ENCODE results near the gene C1QTNF1.

C1QTNF1 gene

DNA sequence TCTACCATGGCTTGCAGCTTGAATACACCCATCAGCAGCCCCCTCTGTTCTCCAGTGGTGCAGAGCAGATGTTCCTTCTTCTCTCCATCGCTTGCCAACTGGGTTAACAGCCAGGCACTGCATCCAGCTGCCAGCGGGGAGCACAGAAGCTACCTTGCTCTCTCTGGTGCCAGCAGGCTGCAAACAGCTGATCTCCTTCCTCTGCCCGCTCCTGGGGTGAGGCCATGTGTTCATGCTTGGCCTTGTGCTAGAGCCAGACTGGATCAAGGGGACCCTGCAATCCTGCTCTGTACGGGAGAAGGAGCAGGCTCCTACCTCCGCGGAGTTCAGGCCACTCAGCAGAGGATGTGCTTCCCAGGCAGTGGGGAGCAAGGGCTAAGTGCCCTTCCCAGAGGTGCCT, 26.6 kb downstream of the C1QTNF1 start:
- H3K9ac ChIP-seq (ENCODE audit: low read length in 2 of 2), result no peak overlapping the region
- H3K36me3 ChIP-seq (ENCODE audit: control insufficient read depth in 2 of 2, insufficient read depth in 2 of 2, low read length in 2 of 2), result peaks cover 4 to 12% of the 10 kb centered on the region in 2 donors
- no peak overlapping the region for H3K4me3 ChIP-seq (ENCODE audit: low read length in 2 of 2)
- H3K9me3 ChIP-seq (ENCODE audit: control insufficient read depth in 2 of 2, low read length in 2 of 2), result no peaks in the 10 kb centered on the region
- H3K27ac ChIP-seq (ENCODE audit: low read length), result no peak overlapping the region
- peaks cover 9% of the 10 kb centered on the region for H3K4me1 ChIP-seq (ENCODE audit: control insufficient read depth, insufficient read depth, low read length)
- H3K27me3 ChIP-seq (ENCODE audit: control insufficient read depth in 1 of 2, insufficient read depth in 2 of 2, low read length in 2 of 2), result no peaks in the 10 kb centered on the region

DNA sequence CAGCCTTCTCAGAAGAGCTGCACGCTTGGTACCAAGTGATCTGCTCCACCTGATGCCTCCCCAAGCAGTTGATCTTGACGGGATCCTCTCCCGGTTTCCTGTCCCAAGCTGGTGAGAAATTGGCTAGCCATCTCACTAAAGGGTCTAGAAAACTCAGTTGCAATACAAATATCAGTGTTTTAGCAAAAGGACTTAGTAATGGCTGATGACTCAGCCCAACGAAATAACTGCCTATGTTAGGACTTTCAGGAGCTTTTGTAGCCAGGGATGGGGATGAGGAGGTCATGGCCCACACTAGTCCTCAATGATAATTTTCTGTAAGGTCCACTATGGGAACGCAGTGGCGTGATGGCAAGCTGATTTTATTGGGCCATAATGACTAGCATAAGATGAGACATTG, 27.3 kb downstream of the C1QTNF1 start:
- peaks cover 4 to 12% of the 10 kb centered on the region in 2 donors for H3K36me3 ChIP-seq (ENCODE audit: control insufficient read depth in 2 of 2, insufficient read depth in 2 of 2, low read length in 2 of 2)
- peaks cover 3% of the 10 kb centered on the region for H3K4me1 ChIP-seq (ENCODE audit: control insufficient read depth, insufficient read depth, low read length)
- H3K27me3 ChIP-seq (ENCODE audit: control insufficient read depth in 1 of 2, insufficient read depth in 2 of 2, low read length in 2 of 2), result no peaks in the 10 kb centered on the region
- no peak overlapping the region for H3K27ac ChIP-seq (ENCODE audit: low read length)
- H3K4me3 ChIP-seq (ENCODE audit: low read length in 2 of 2), result no peak overlapping the region
- no peaks in the 10 kb centered on the region for H3K9me3 ChIP-seq (ENCODE audit: control insufficient read depth in 2 of 2, low read length in 2 of 2)
- H3K9ac ChIP-seq (ENCODE audit: low read length in 2 of 2), result no peak overlapping the region

DNA sequence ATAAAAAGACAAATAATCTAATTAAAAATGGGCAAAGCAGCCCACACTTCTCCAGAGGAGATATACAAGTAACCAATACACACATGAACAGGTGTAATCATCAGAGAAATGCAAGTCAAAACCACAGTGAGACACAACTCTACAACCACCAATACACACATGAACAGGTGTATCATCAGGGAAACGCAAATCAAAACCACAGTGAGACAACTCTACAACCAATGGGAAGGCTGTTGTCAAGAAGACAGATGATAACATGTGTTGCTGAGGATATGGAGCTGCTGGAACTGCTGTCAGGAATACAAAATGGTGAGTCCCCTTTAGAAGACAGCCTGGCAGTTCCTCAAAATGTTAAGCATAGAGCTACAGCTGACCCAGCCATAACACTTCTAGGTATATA, 28.2 kb downstream of the C1QTNF1 start:
- Histone ChIP-seq H3K9me3 (ENCODE audit: control insufficient read depth in 2 of 2, low read length in 2 of 2) (no peaks in the 10 kb centered on the region), H3K4me1 (ENCODE audit: control insufficient read depth, insufficient read depth, low read length) (no peaks in the 10 kb centered on the region), H3K27me3 (ENCODE audit: control insufficient read depth in 1 of 2, insufficient read depth in 2 of 2, low read length in 2 of 2) (no peaks in the 10 kb centered on the region), H3K27ac (ENCODE audit: low read length) (no peak overlapping the region), H3K9ac (ENCODE audit: low read length in 2 of 2) (no peak overlapping the region), H3K36me3 (ENCODE audit: control insufficient read depth in 2 of 2, insufficient read depth in 2 of 2, low read length in 2 of 2) (peaks cover 4 to 12% of the 10 kb centered on the region in 2 donors), H3K4me3 (ENCODE audit: low read length in 2 of 2) (no peak overlapping the region)

DNA sequence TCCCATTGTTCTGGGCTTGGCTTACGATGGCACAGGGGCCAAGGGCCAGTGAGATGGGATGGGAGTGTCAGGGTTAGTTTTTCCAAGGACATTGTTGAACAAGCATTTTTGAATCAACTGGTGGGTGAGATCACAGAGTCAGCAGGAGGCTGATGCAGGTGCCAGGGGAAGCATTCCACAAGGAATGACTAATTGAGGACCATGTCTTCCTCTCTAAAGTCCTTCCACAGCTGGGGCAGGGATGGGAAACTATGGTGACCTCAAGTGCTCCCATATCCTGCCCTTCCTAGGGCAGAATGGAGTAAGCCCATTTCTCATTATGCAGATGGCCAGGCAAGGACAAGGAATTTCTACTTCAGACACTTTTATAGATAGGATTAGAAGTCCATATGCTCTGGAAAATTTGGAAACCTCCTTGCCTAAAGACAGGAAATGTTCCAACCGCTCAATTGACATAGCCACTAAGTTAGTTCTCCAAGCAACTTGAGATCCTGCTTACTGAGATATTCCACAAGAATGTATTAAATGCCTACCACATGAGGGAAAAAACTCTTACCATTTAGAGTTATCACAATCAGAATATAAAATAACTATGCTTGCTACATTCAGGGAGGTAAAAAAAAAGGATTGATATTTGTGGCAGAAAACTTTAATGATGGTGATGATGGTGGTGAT, 29.4 kb downstream of the C1QTNF1 start:
- H3K9ac ChIP-seq (ENCODE audit: low read length in 2 of 2), result no peak overlapping the region
- H3K27ac ChIP-seq (ENCODE audit: low read length), result no peak overlapping the region

DNA sequence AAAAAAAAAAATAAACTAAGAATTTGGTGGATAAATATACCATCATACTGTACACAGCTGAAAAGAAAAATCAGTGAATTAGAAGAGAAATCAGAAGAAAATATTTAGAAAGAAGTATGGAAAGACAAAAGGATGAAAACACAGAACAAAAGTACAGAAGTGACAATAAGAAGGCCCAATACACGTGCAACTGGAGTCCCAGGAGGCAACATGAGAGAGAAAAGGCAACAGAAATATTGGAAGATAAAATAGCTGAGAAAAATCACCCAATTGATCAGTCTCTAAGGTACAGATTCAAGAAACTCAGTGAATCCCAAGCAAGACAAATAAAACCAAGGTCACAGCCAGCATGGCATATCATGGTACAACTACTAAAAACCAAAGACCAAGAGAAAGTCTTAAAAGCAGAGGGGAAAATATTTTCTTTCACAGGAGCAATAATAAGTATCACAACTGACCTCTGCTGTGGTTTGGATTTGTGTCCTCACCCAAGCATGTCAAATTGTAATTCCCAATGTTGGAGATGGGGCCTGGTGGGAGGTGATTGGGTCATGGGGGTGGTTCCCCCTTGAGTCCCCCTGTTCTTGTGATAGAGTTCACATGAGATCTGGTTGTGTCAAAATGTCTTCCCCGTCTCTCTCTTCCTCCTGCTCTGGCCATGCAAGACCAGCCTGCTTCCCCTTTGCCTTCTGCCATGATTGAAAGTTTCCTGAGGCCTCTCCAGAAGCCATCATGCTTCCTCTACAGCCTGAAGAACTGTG, 30.4 kb downstream of the C1QTNF1 start:
- H3K27me3 ChIP-seq (ENCODE audit: control insufficient read depth in 1 of 2, insufficient read depth in 2 of 2, low read length in 2 of 2), result no peaks in the 10 kb centered on the region
- peaks cover 0 to 4% of the 10 kb centered on the region in 2 donors for H3K36me3 ChIP-seq (ENCODE audit: control insufficient read depth in 2 of 2, insufficient read depth in 2 of 2, low read length in 2 of 2)
- H3K4me3 ChIP-seq (ENCODE audit: low read length in 2 of 2), result no peak overlapping the region
- H3K4me1 ChIP-seq (ENCODE audit: control insufficient read depth, insufficient read depth, low read length), result no peaks in the 10 kb centered on the region
- no peak overlapping the region for H3K27ac ChIP-seq (ENCODE audit: low read length)
- H3K9ac ChIP-seq (ENCODE audit: low read length in 2 of 2), result no peak overlapping the region
- H3K9me3 ChIP-seq (ENCODE audit: control insufficient read depth in 2 of 2, low read length in 2 of 2), result peaks cover 0 to 2% of the 10 kb centered on the region in 2 donors

More for the DNA sequence above, 29.4 kb downstream of the C1QTNF1 start:
- no peak overlapping the region for H3K4me3 ChIP-seq (ENCODE audit: low read length in 2 of 2)
- peaks cover 0 to 4% of the 10 kb centered on the region in 2 donors for H3K36me3 ChIP-seq (ENCODE audit: control insufficient read depth in 2 of 2, insufficient read depth in 2 of 2, low read length in 2 of 2)
- H3K9me3 ChIP-seq (ENCODE audit: control insufficient read depth in 2 of 2, low read length in 2 of 2), result peaks cover 0 to 2% of the 10 kb centered on the region in 2 donors
- H3K27me3 ChIP-seq (ENCODE audit: control insufficient read depth in 1 of 2, insufficient read depth in 2 of 2, low read length in 2 of 2), result no peaks in the 10 kb centered on the region
- no peaks in the 10 kb centered on the region for H3K4me1 ChIP-seq (ENCODE audit: control insufficient read depth, insufficient read depth, low read length)

DNA sequence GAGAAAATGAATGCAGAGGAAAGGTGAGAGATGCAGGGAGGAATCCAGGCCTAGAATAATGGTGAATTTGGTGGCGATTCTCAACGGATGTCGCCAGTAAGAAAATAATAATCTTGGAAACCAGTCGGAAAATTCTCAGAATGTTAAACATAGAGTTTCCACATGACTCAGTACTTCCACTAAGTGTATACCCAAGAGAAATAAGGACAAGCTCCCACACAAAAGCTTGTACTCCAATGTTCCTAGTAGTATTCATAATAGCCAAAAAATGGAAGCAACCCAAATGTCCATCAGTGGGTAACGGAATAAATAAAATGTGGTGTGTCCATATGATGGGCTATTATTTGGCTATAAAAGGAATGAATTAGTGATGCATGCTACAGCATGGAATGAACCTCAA, 31.2 kb downstream of the C1QTNF1 start:
- Histone ChIP-seq H3K4me3 (ENCODE audit: low read length in 2 of 2) (no peak overlapping the region), H3K27me3 (ENCODE audit: control insufficient read depth in 1 of 2, insufficient read depth in 2 of 2, low read length in 2 of 2) (no peaks in the 10 kb centered on the region), H3K36me3 (ENCODE audit: control insufficient read depth in 2 of 2, insufficient read depth in 2 of 2, low read length in 2 of 2) (peaks cover 0 to 4% of the 10 kb centered on the region in 2 donors), H3K9me3 (ENCODE audit: control insufficient read depth in 2 of 2, low read length in 2 of 2) (peaks cover 0 to 2% of the 10 kb centered on the region in 2 donors), H3K9ac (ENCODE audit: low read length in 2 of 2) (no peak overlapping the region), H3K4me1 (ENCODE audit: control insufficient read depth, insufficient read depth, low read length) (no peaks in the 10 kb centered on the region), H3K27ac (ENCODE audit: low read length) (no peak overlapping the region)

DNA sequence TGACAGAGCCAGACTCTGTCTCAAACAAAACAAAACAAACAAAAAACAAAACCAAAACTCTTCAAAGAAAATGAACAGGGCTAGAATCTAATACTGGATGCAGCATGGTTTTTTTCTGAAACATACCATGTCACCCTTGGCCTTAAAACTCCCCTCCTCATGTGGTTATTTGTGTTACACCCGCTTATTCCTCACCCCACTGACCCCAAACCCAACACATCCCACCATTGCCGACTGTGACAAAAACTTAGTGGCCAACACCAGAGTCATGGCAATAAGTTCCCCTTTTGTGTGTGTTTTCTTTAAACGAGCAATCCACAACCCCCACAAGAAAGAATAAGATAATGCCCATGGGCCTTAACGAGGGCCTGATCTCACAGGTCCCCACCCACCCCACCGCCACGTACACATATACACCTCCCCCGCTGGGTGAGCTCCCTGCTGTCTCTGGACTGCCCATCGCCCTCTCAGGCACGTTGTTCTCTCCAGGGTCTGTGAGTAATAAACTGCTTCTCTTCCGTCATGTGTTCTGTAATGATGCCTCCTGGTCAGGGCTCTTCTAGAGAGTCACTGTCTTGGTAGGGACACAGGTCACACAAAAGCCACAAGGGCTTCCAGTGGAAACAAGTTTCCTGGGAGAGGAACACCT, 33.9 kb downstream of the C1QTNF1 start:
- Histone ChIP-seq H3K4me1 (ENCODE audit: control insufficient read depth, insufficient read depth, low read length) (no peaks in the 10 kb centered on the region), H3K9ac (ENCODE audit: low read length in 2 of 2) (no peak overlapping the region), H3K27me3 (ENCODE audit: control insufficient read depth in 1 of 2, insufficient read depth in 2 of 2, low read length in 2 of 2) (no peaks in the 10 kb centered on the region), H3K4me3 (ENCODE audit: low read length in 2 of 2) (no peak overlapping the region), H3K27ac (ENCODE audit: low read length) (no peak overlapping the region), H3K9me3 (ENCODE audit: control insufficient read depth in 2 of 2, low read length in 2 of 2) (peaks cover 0 to 2% of the 10 kb centered on the region in 2 donors), H3K36me3 (ENCODE audit: control insufficient read depth in 2 of 2, insufficient read depth in 2 of 2, low read length in 2 of 2) (no peaks in the 10 kb centered on the region)

DNA sequence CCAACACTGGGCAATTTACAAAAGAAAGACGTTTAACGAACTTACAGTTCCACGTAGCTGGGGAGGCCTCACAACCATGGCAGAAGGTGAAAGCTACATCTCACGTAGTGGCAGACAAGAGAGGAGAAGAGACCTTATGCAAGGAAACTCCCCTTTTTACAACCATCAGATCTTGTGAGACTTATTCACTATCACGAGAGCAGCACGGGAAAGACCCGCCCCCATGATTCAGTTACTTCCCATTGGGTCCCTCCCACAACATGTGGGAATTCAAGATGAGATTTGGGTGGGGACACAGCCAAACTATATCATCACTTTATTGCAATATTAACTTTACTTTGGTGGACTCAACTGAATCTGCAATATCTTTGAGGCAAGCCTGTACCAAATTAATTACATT, 38.7 kb downstream of the C1QTNF1 start:
- H3K36me3 ChIP-seq (ENCODE audit: control insufficient read depth in 2 of 2, insufficient read depth in 2 of 2, low read length in 2 of 2), result no peaks in the 10 kb centered on the region
- no peak overlapping the region for H3K9ac ChIP-seq (ENCODE audit: low read length in 2 of 2)
- H3K27ac ChIP-seq (ENCODE audit: low read length), result no peak overlapping the region
- H3K27me3 ChIP-seq (ENCODE audit: control insufficient read depth in 1 of 2, insufficient read depth in 2 of 2, low read length in 2 of 2), result no peaks in the 10 kb centered on the region
- peaks cover 0 to 2% of the 10 kb centered on the region in 2 donors for H3K9me3 ChIP-seq (ENCODE audit: control insufficient read depth in 2 of 2, low read length in 2 of 2)
- no peaks in the 10 kb centered on the region for H3K4me1 ChIP-seq (ENCODE audit: control insufficient read depth, insufficient read depth, low read length)
- H3K4me3 ChIP-seq (ENCODE audit: low read length in 2 of 2), result no peak overlapping the region

DNA sequence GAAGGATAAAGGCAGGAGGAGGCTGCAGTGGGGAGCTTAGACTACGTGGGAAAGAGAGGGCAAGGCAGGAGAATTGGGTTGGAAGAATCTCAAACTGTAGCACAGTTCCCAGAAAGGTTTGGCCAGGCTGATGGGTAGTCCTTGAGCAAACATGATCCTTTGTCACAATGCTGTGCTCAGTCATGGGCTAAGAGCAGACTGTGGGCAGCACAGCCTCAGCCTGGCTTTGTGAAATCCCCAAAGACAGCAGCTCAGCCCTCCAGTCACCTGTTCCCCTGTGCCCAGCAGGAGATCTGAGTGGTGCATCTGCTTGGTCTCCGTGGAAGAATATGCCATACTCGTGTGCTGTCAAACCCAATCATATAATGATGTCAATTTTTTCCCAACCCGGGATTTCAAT, 40.1 kb downstream of the C1QTNF1 start:
- H3K9ac ChIP-seq (ENCODE audit: low read length in 2 of 2), result no peak overlapping the region
- H3K4me3 ChIP-seq (ENCODE audit: low read length in 2 of 2), result no peak overlapping the region
- H3K4me1 ChIP-seq (ENCODE audit: control insufficient read depth, insufficient read depth, low read length), result no peaks in the 10 kb centered on the region
- H3K9me3 ChIP-seq (ENCODE audit: control insufficient read depth in 2 of 2, low read length in 2 of 2), result no peaks in the 10 kb centered on the region
- no peaks in the 10 kb centered on the region for H3K27me3 ChIP-seq (ENCODE audit: control insufficient read depth in 1 of 2, insufficient read depth in 2 of 2, low read length in 2 of 2)
- H3K27ac ChIP-seq (ENCODE audit: low read length), result no peak overlapping the region
- no peaks in the 10 kb centered on the region for H3K36me3 ChIP-seq (ENCODE audit: control insufficient read depth in 2 of 2, insufficient read depth in 2 of 2, low read length in 2 of 2)

DNA sequence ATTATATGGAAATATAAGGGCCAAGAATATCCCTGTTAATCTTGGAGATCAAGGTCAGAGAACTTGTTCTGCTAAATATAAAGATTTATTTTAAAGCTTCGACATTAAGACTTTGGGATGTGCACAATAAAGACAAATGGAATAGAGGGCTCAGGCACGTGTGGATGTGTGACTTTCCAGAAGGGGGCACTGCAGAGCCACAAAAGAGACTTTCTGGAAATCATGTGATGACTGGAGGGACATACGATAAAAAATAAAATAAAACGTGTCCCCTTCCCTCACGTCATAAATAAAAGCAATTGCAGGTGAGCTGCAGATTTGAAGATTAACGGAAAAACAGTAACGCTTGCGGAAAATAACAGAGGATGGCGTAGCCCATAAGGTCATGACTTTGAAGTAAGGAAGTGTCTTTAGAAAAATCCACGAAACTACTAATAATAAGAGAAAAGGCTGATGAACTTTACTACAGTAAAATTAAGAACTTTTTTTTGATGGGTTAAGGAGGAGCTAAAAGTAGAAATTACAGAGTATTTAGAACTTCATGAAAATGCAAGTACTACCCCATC, 41.2 kb downstream of the C1QTNF1 start:
- Histone ChIP-seq H3K9ac (ENCODE audit: low read length in 2 of 2) (no peak overlapping the region), H3K4me3 (ENCODE audit: low read length in 2 of 2) (no peak overlapping the region), H3K27me3 (ENCODE audit: control insufficient read depth in 1 of 2, insufficient read depth in 2 of 2, low read length in 2 of 2) (no peaks in the 10 kb centered on the region), H3K9me3 (ENCODE audit: control insufficient read depth in 2 of 2, low read length in 2 of 2) (no peaks in the 10 kb centered on the region), H3K27ac (ENCODE audit: low read length) (no peak overlapping the region), H3K4me1 (ENCODE audit: control insufficient read depth, insufficient read depth, low read length) (no peaks in the 10 kb centered on the region), H3K36me3 (ENCODE audit: control insufficient read depth in 2 of 2, insufficient read depth in 2 of 2, low read length in 2 of 2) (no peaks in the 10 kb centered on the region)
